GM12878 (cell line): ENCODE measurements around the gene UBE2D1. TPM values are rescaled to one million over a fixed set of nuclear protein-coding genes. Genes with fewer than 3 reads are reported as not detected.

ENCODE experiments used
- ATAC-seq: fragments of 200-7000 bp; cut with Tn5 transposase; 3 replicates; pipeline ENCODE4 v1.9.1; 2020; ENCODE audit warnings: mild to moderate bottlenecking, moderate library complexity
- BruUV-seq: library from RNA; stranded (reverse); fragments of 400-500 nt; replicated peaks from 2 replicates; lab custom pipeline; 2021; lab: Mats Ljungman, UMichigan
- CTCF ChIA-PET: fragments of 300-600 bp; sonication (Branson Sonifier 250); formaldehyde crosslinking; extraction: SDS; loops from one replicate; lab custom pipeline; 2021; ENCODE audit warnings: inconsistent platforms; lab: Yijun Ruan, JAX
- POLR2A ChIA-PET: fragments of 350-600 bp; formaldehyde crosslinking; extraction: SDS; loops from one replicate; lab custom pipeline; 2021; ENCODE audit warnings: inconsistent platforms; lab: Charles Lee
- RAD21 ChIA-PET: fragments of 300-600 bp; sonication (Branson Sonifier 250); formaldehyde crosslinking; loops from one replicate; lab custom pipeline; 2023; ENCODE audit warnings: antibody characterized with exemption; ENCODE audit not compliant: unreplicated experiment; lab: Charles Lee
- SMC1A ChIA-PET: fragments of 300-600 bp; sonication (Branson Sonifier 250); formaldehyde crosslinking; loops from one replicate; lab custom pipeline; 2023; ENCODE audit not compliant: unreplicated experiment, uncharacterized antibody; lab: Charles Lee
- DNase-seq: peaks from one replicate; pipeline ENCODE4 v3.0.0-alpha.2; 2011; ENCODE audit warnings: low read depth, low spot score
- FAIRE-seq: peaks from 3 replicates; lab custom pipeline; 2011; peaks lifted over from hg19 to GRCh38; lab: Jason Lieb, UNC
- H2AFZ ChIP-seq: 2 replicates; pipeline ENCODE4 v1.6.0; 2011; ENCODE audit warnings: low read depth, low read length, control low read depth; ENCODE audit not compliant: control insufficient read depth
- H3K27ac ChIP-seq: 2 replicates; pipeline ENCODE4 v1.5.1; 2011; ENCODE audit warnings: control low read depth; ENCODE audit not compliant: control insufficient read depth, insufficient read depth
- H3K27me3 ChIP-seq, 2 experiments: replicated peaks in 1 of 2; 2 replicates each; pipeline versions ENCODE4 v1.6.0 to v1.6.1; 2011; ENCODE audit warnings: low read length in 1 of 2; ENCODE audit not compliant: control insufficient read depth in 2 of 2, insufficient read depth in 2 of 2
- H3K36me3 ChIP-seq, 2 experiments: 2 replicates each; pipeline ENCODE4 v1.5.1; 2011; ENCODE audit warnings: low read length in 1 of 2; ENCODE audit not compliant: control insufficient read depth in 2 of 2, insufficient read depth in 2 of 2
- H3K4me1 ChIP-seq: 2 replicates; pipeline ENCODE4 v1.6.1; 2011; ENCODE audit warnings: mild to moderate bottlenecking, low read length, moderate library complexity, mixed read lengths; ENCODE audit not compliant: control insufficient read depth, insufficient read depth
- H3K4me2 ChIP-seq: 2 replicates; pipeline ENCODE4 v1.6.0; 2011; ENCODE audit warnings: control low read depth; ENCODE audit not compliant: control insufficient read depth, insufficient read depth
- H3K4me3 ChIP-seq: fragments of 200-600 bp; sonication (generic); 2 replicates; pipeline ENCODE4 v1.5.1; 2016
- H3K79me2 ChIP-seq: 2 replicates; pipeline ENCODE4 v1.6.0; 2011; ENCODE audit warnings: low read length; ENCODE audit not compliant: control insufficient read depth, insufficient read depth
- H3K9ac ChIP-seq: 2 replicates; pipeline ENCODE4 v1.8.0; 2011; ENCODE audit warnings: low read length, control low read depth, mixed read lengths; ENCODE audit not compliant: control insufficient read depth, insufficient read depth
- H3K9me3 ChIP-seq: replicated peaks from 3 replicates; pipeline ENCODE4 v1.5.1; 2011; ENCODE audit warnings: mild to moderate bottlenecking, low read length; ENCODE audit not compliant: control insufficient read depth, insufficient read depth
- H4K20me1 ChIP-seq: 2 replicates; pipeline ENCODE4 v1.6.0; 2011; ENCODE audit not compliant: control insufficient read depth, insufficient read depth
- ATF2 ChIP-seq: IDR thresholded peaks from 2 replicates; pipeline ENCODE4 v1.6.1; 2012; ENCODE audit warnings: low read length, inconsistent platforms
- BCLAF1 ChIP-seq: fragments of 450-650 bp; IDR thresholded peaks from 2 replicates; pipeline ENCODE4 v1.6.1; 2017; ENCODE audit warnings: antibody characterized with exemption, mild to moderate bottlenecking, moderate library complexity
- JUNB ChIP-seq: IDR thresholded peaks from 2 replicates; pipeline ENCODE4 v1.6.1; 2016; ENCODE audit warnings: antibody characterized with exemption, mild to moderate bottlenecking
- KAT2A ChIP-seq: conservative IDR thresholded peaks from 2 replicates; pipeline ENCODE4 v1.6.1; 2011; ENCODE audit warnings: low read depth, low read length; ENCODE audit not compliant: control insufficient read depth
- NR2C2 ChIP-seq: IDR thresholded peaks from 2 replicates; pipeline ENCODE4 v1.6.1; 2011; ENCODE audit warnings: borderline replicate concordance, low read depth; ENCODE audit not compliant: control insufficient read depth, insufficient read length
- POLR2AphosphoS5 ChIP-seq: IDR thresholded peaks from 2 replicates; pipeline ENCODE4 v1.6.1; 2011; ENCODE audit warnings: mild to moderate bottlenecking, low read length, inconsistent platforms
- PRDM15 ChIP-seq: fragments of 450-650 bp; formaldehyde crosslinking; IDR thresholded peaks from 2 replicates; pipeline ENCODE4 v1.4.0; 2020; ENCODE audit warnings: mild to moderate bottlenecking, moderate library complexity
- SMAD1 ChIP-seq: fragments of 450-650 bp; IDR thresholded peaks from 2 replicates; pipeline ENCODE4 v1.6.1; 2018; ENCODE audit warnings: mild to moderate bottlenecking, low read depth; ENCODE audit not compliant: partially characterized antibody
- SMAD5 ChIP-seq: IDR thresholded peaks from 2 replicates; pipeline ENCODE4 v1.6.1; 2016; ENCODE audit warnings: antibody characterized with exemption, low read depth
- SREBF2 ChIP-seq: IDR thresholded peaks from 2 replicates; pipeline ENCODE4 v1.6.1; 2012; ENCODE audit warnings: mild to moderate bottlenecking, low read length
- STAT1 ChIP-seq: fragments of 450-650 bp; conservative IDR thresholded peaks from 2 replicates; pipeline ENCODE4 v1.6.1; 2014; ENCODE audit warnings: antibody characterized with exemption, mild to moderate bottlenecking
- SUPT20H ChIP-seq: IDR thresholded peaks from 2 replicates; pipeline ENCODE4 v1.6.1; 2011; ENCODE audit warnings: low read depth, mild to moderate bottlenecking, low read length, moderate library complexity, borderline replicate concordance; ENCODE audit not compliant: control insufficient read depth
- TCF12 ChIP-seq: IDR thresholded peaks from 2 replicates; pipeline ENCODE4 v1.6.1; 2011; ENCODE audit warnings: low read depth, mild to moderate bottlenecking, low read length
- TCF3 ChIP-seq: IDR thresholded peaks from 2 replicates; pipeline ENCODE4 v1.6.1; 2012; ENCODE audit warnings: low read depth, mild to moderate bottlenecking, low read length, borderline replicate concordance; ENCODE audit not compliant: insufficient read depth
- WGBS: methylation state at CpG from one replicate; pipeline ENCODE4 v1.1.6; 2016; ENCODE audit warnings: low lambda C conversion rate; ENCODE audit not compliant: insufficient replicate concordance, insufficient coverage; ENCODE audit errors: missing lambda C conversion rate; 5-methylcytosine and 5-hydroxymethylcytosine counted together
- in situ Hi-C: fragments of 300-500 bp; cut with MboI; formaldehyde crosslinking; loops from 9 replicates; pipeline ENCODE4 v1.14.3; 2018; ENCODE audit warnings: mixed read lengths
- intact Hi-C: fragments of 100-400 bp; cut with micrococcal nuclease; formaldehyde crosslinking; loops from one replicate; pipeline ENCODE4 v1.14.2; 2022; ENCODE audit not compliant: unreplicated experiment
- polyA plus RNA-seq, 11 experiments: library from polyadenylated mRNA; depleted of rRNA in 4 of 11; unstranded in 6 of 11; stranded (reverse) in 5 of 11; fragments of >200 nt; fragmentation: Nextera tagmentation in 4 of 11; fragmentation: Illumina TruSeq in 1 of 11; extraction: Ambion mirVana in 4 of 11; extraction: Trizol in 1 of 11; gene quantifications; 1 replicate in 1 of 11; 2 replicates in 10 of 11; pipeline versions ENCODE4 v1.2.1 to v1.2.3, GENCODE V29; 2011 to 2016; ENCODE audit warnings: inconsistent platforms in 2 of 11, missing spikeins in 2 of 11, low read depth in 1 of 11
- total RNA-seq, 4 experiments: library from RNA; depleted of rRNA in 3 of 4; stranded (reverse); fragments of >200 nt in 3 of 4; fragmentation: Illumina TruSeq in 1 of 4; extraction: Trizol in 1 of 4; gene quantifications; 2 replicates each; pipeline versions ENCODE4 v1.2.1 to v1.2.3, GENCODE V29; 2013 to 2021
- TF ChIP-seq, protein P1 (sequence below): fragments of 450-650 bp; IDR thresholded peaks from 2 replicates; pipeline ENCODE4 v1.6.1; 2017; ENCODE audit warnings: borderline replicate concordance

UBE2D1 gene
- total and polyA plus RNA-seq, 10 of the 15 experiments (the other 5 are each of a cell fraction or from before 2014, with no cell fraction given) = 6.1 to 32.0 (median 15.5) TPM

GRCh38 chr10:58404001-58404400 is 69.2 kb downstream of the UBE2D1 start:
- DNase-seq (no peak), FAIRE-seq (no peak)
- no peaks in the 10 kb centered on the region for H3K9me3 ChIP-seq
- no peaks in the 10 kb centered on the region for H4K20me1 ChIP-seq
- RAD21 ChIA-PET = no interaction called here
- BruUV-seq = no TSS peak
- H3K36me3 ChIP-seq = no peaks in the 10 kb centered on the region
- 100% methylated on average over 2 of the region's 2 CpGs for WGBS
- H3K9ac ChIP-seq = no peak overlapping the region
- H3K27ac ChIP-seq = no peak overlapping the region
- POLR2A ChIA-PET = no interaction called here
- H3K4me3 ChIP-seq = no peak overlapping the region
- no peak overlapping the region for H2AFZ ChIP-seq
- intact Hi-C loops = no loop called here
- no peak overlapping the region for H3K4me2 ChIP-seq
- SMC1A ChIA-PET = no interaction called here
- TF ChIP-seq SUPT20H (no peak), SREBF2 (no peak), TCF12 (no peak), POLR2AphosphoS5 (no peak), SMAD5 (no peak), TCF3 (no peak), KAT2A (no peak), BCLAF1 (no peak), PRDM15 (CRISPR knock-in tag) (no peak), SMAD1 (no peak), NR2C2 (no peak), STAT1 (no peak), ATF2 (no peak), JUNB (no peak)
- TF ChIP-seq, protein P1, sequence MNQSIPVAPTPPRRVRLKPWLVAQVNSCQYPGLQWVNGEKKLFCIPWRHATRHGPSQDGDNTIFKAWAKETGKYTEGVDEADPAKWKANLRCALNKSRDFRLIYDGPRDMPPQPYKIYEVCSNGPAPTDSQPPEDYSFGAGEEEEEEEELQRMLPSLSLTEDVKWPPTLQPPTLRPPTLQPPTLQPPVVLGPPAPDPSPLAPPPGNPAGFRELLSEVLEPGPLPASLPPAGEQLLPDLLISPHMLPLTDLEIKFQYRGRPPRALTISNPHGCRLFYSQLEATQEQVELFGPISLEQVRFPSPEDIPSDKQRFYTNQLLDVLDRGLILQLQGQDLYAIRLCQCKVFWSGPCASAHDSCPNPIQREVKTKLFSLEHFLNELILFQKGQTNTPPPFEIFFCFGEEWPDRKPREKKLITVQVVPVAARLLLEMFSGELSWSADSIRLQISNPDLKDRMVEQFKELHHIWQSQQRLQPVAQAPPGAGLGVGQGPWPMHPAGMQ = no peak
- TF ChIP-seq, all 136 proteins: peak for 0
- Histone ChIP-seq H3K4me1 (no peaks in the 10 kb centered on the region), H3K79me2 (no peaks in the 10 kb centered on the region), H3K27me3 (no peaks in the 10 kb centered on the region; a peak in 1 of 4 replicates)
- in situ Hi-C loops = no loop called here
- ATAC-seq = no peak
- CTCF ChIA-PET = interaction anchor here (1.2 to 1.6 kb wide), 2 partner anchors 104 to 127 kb away, joined by 3 to 9 read pairs; no protein-coding TSS in a partner anchor
